ENCODE results near the gene FAM210A.
A peak's percentile ranks its signal among the peaks of the same experiment; 100 is the strongest.

FAM210A gene, protein sequence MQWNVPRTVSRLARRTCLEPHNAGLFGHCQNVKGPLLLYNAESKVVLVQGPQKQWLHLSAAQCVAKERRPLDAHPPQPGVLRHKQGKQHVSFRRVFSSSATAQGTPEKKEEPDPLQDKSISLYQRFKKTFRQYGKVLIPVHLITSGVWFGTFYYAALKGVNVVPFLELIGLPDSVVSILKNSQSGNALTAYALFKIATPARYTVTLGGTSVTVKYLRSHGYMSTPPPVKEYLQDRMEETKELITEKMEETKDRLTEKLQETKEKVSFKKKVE

DNA sequence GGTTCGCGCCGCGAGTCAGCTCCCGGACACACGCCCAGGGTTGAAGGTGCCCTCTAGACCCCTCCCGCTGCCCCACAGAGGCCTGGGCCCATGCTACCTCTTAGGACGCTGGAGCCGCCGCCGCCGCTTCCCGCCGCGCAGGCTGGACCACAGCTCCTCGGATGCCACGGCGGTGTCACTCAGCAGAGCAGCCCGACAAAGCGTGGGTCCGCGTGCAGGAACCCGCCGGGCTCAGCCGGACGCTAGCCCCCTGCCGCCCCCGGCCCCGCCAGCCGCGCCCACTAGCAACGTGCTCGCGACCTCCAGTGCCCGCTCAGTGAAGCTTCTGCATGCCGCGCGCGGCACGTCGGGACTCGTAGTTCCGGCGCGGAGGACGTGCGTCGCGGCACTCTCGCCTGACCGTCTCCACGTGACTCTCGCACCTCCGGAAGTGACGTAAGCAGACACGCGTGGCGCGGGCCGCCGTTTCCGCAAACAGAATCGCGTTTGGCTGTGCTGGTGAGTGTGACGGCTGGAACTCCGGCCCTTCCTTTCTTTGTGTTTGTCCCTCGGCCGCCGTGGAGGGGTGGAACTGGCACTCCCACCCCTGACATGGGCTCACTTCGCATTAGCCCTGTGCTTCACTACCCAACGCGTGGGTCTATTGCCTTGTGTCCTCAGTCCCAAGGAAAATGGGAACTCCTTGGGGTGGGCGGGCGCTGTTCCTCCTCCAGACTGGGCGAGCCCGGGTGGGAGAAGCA, at the start of gene FAM210A, which contains the start of gene RNMT:
TSS of gene FAM210A (minus strand) at position 327 of the 740 bp plus-strand sequence. CDS start 44,481 bp downstream, outside the sequence.
TSS of gene RNMT (plus strand) at position 442 of the 740 bp plus-strand sequence. CDS start 4,845 bp downstream, outside the sequence.
- TF ChIP-seq EZH2 (IDR thresholded peaks at IDR 0.05; ENCODE audit: borderline replicate concordance, low read length) = no peak
- TF ChIP-seq, protein P1, sequence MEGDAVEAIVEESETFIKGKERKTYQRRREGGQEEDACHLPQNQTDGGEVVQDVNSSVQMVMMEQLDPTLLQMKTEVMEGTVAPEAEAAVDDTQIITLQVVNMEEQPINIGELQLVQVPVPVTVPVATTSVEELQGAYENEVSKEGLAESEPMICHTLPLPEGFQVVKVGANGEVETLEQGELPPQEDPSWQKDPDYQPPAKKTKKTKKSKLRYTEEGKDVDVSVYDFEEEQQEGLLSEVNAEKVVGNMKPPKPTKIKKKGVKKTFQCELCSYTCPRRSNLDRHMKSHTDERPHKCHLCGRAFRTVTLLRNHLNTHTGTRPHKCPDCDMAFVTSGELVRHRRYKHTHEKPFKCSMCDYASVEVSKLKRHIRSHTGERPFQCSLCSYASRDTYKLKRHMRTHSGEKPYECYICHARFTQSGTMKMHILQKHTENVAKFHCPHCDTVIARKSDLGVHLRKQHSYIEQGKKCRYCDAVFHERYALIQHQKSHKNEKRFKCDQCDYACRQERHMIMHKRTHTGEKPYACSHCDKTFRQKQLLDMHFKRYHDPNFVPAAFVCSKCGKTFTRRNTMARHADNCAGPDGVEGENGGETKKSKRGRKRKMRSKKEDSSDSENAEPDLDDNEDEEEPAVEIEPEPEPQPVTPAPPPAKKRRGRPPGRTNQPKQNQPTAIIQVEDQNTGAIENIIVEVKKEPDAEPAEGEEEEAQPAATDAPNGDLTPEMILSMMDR (IDR thresholded peaks at IDR 0.05; ENCODE audit: low read length) = peak; percentile 47; the same call in 1 of the 2 replicates

DNA sequence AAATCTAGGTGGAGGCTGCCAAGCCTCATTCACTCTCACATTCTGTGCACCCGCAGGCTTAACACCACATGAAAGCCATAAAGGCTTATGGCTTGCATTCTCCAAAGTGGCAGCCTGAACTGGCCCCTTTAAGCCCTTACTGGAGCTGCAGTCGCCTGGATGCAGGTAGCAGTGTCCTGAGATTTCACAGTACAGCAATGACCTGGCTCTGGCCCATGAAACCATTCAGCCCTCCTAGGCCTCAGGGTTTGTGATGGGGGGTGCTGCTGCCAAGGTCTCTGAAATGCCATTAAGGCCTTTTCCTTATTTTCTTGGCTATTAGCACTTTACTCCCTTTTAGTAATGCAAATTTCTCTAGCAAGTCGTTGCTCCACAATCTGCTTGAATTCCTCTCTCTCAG, 48.7 kb upstream of the FAM210A start:
- Histone ChIP-seq H3K4me2 (ENCODE audit: low read length) (no peak overlapping the region), H3F3A (ENCODE audit: insufficient read depth, low read length) (no peaks in the 10 kb centered on the region), H3K9me2 (ENCODE audit: low read depth, low read length) (no peaks in the 10 kb centered on the region), H3K4me1 (ENCODE audit: insufficient read depth, low read length, severe bottlenecking) (no peaks in the 10 kb centered on the region), H3K9me3 (ENCODE audit: low read length) (no peaks in the 10 kb centered on the region), H3K36me3 (ENCODE audit: insufficient read depth, low read length) (no peaks in the 10 kb centered on the region), H3K27ac (ENCODE audit: low read depth, low read length, poor library complexity, severe bottlenecking) (no peak overlapping the region), H3K9ac (ENCODE audit: low read length) (no peak overlapping the region), H3K79me2 (ENCODE audit: insufficient read depth, low read length) (no peaks in the 10 kb centered on the region), H2AFZ (ENCODE audit: low read length) (no peak overlapping the region), H4K20me1 (ENCODE audit: insufficient read depth, low read length) (no peaks in the 10 kb centered on the region), H3K4me3 (ENCODE audit: low read depth, low read length, poor library complexity, severe bottlenecking) (no peak overlapping the region), H3K27me3 (ENCODE audit: insufficient read depth, low read length) (no peaks in the 10 kb centered on the region; the same call in 1 of the 2 replicates)
- TF ChIP-seq, protein P1 (IDR thresholded peaks at IDR 0.05; ENCODE audit: low read length) = no peak
- TF ChIP-seq EZH2 (IDR thresholded peaks at IDR 0.05; ENCODE audit: borderline replicate concordance, low read length) = no peak

More for the DNA sequence above, at the start of gene FAM210A, which contains the start of gene RNMT:
- Histone ChIP-seq H3K9ac (ENCODE audit: low read length) (peak within 1 kb of the TSS; percentile 82), H3K9me3 (ENCODE audit: low read length) (no peaks in the 10 kb centered on the region), H3K9me2 (ENCODE audit: low read depth, low read length) (no peaks in the 10 kb centered on the region), H3K4me1 (ENCODE audit: insufficient read depth, low read length, severe bottlenecking) (peaks cover 42% of the 10 kb centered on the region), H3K27me3 (ENCODE audit: insufficient read depth, low read length) (no peaks in the 10 kb centered on the region), H2AFZ (ENCODE audit: low read length) (0 out of 2 replicates have a peak within 1 kb of the TSS, but pooled peaks have one; percentile 3), H3K36me3 (ENCODE audit: insufficient read depth, low read length) (peaks cover 17% of the 10 kb centered on the region), H3F3A (ENCODE audit: insufficient read depth, low read length) (no peaks in the 10 kb centered on the region), H4K20me1 (ENCODE audit: insufficient read depth, low read length) (no peaks in the 10 kb centered on the region), H3K4me2 (ENCODE audit: low read length) (peak within 1 kb of the TSS; percentile 95), H3K79me2 (ENCODE audit: insufficient read depth, low read length) (peaks cover 90% of the 10 kb centered on the region), H3K27ac (ENCODE audit: low read depth, low read length, poor library complexity, severe bottlenecking) (peak within 1 kb of the TSS; percentile 34), H3K4me3 (ENCODE audit: low read depth, low read length, poor library complexity, severe bottlenecking) (peak within 1 kb of the TSS; percentile 73)

DNA sequence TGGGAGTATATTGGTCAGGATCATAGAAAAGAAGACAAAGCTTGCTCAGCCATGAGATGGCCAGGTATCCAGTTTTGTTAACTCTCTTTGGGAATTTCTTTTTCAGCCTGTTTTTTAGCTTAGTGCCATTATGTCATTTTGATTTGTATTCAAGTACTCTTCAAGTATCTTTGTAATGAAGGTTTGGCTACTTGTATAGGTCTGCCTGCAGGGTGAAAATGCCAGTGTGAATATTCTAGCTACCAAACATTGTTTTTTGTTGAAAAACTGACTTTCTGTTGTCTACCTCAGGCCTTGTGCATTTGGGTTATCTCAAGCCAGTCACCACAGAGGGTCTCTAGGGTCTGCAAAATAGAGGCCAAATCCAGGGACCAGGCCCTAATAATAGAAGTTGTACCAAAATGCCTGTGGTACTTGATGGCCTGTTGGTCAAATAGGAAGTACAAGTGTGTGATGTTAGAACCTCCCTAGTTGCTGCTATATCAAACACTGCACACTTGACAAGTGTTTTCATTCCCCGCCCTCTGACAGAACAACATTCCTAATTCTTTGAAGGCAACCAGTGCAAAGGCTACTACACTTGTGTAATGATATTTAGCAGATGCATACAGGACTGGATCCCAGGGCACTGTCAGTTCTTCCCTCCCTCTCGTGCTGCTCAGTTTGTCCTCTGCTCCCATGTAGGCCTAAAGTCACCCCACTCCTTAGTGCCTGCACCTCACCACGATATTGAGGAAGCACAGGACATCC, 36.5 kb upstream of the FAM210A start:
- Histone ChIP-seq H2AFZ (ENCODE audit: low read length) (no peak overlapping the region), H3K4me2 (ENCODE audit: low read length) (no peak overlapping the region), H3K4me1 (ENCODE audit: insufficient read depth, low read length, severe bottlenecking) (no peaks in the 10 kb centered on the region), H4K20me1 (ENCODE audit: insufficient read depth, low read length) (no peaks in the 10 kb centered on the region), H3K9me2 (ENCODE audit: low read depth, low read length) (no peaks in the 10 kb centered on the region), H3K27me3 (ENCODE audit: insufficient read depth, low read length) (no peaks in the 10 kb centered on the region), H3K9ac (ENCODE audit: low read length) (no peak overlapping the region), H3K27ac (ENCODE audit: low read depth, low read length, poor library complexity, severe bottlenecking) (no peak overlapping the region), H3F3A (ENCODE audit: insufficient read depth, low read length) (no peaks in the 10 kb centered on the region), H3K36me3 (ENCODE audit: insufficient read depth, low read length) (peaks cover 38% of the 10 kb centered on the region), H3K9me3 (ENCODE audit: low read length) (peaks cover 5% of the 10 kb centered on the region; the same call in 1 of the 2 replicates), H3K79me2 (ENCODE audit: insufficient read depth, low read length) (no peaks in the 10 kb centered on the region), H3K4me3 (ENCODE audit: low read depth, low read length, poor library complexity, severe bottlenecking) (no peak overlapping the region)
- TF ChIP-seq, protein P1 (IDR thresholded peaks at IDR 0.05; ENCODE audit: low read length) = no peak
- no peak for TF ChIP-seq EZH2 (IDR thresholded peaks at IDR 0.05; ENCODE audit: borderline replicate concordance, low read length)

Data from OCI-LY1 (cell line).